A673 (cell line): ENCODE measurements around the gene TBC1D24. TPM values are rescaled to one million over a fixed set of nuclear protein-coding genes. Genes with fewer than 3 reads are reported as not detected.

Experiments used
- BruUV-seq: library from RNA; stranded (reverse); fragments of 400-500 nt; replicated peaks from 2 replicates; lab custom pipeline; 2021; lab: Mats Ljungman, UMichigan
- CTCF ChIA-PET: fragments of 300-600 bp; sonication (Branson Sonifier 250); formaldehyde crosslinking; loops from one replicate; lab custom pipeline; 2022; ENCODE audit warnings: antibody characterized with exemption; lab: Charles Lee
- POLR2A ChIA-PET: fragments of 300-600 bp; sonication (Branson Sonifier 250); formaldehyde crosslinking; loops from one replicate; lab custom pipeline; 2022; ENCODE audit warnings: antibody characterized with exemption; ENCODE audit not compliant: low non-redundant PET; lab: Charles Lee
- DNase-seq: peaks from one replicate; pipeline ENCODE4 v3.0.0-alpha.2; 2015; ENCODE audit warnings: low spot score
- H3K27ac ChIP-seq: fragments of 200-600 bp; sonication (generic); 2 replicates; pipeline ENCODE4 v1.5.1; 2016; ENCODE audit warnings: mixed run types, low read depth, mild to moderate bottlenecking, mixed read lengths, antibody characterized with exemption, low read length; ENCODE audit not compliant: poor library complexity, severe bottlenecking
- H3K27me3 ChIP-seq: fragments of 200-600 bp; sonication (generic); replicated peaks from 2 replicates; pipeline ENCODE4 v1.6.1; 2017; ENCODE audit warnings: mixed run types, low read depth, mild to moderate bottlenecking, mixed read lengths, antibody characterized with exemption, low read length; ENCODE audit not compliant: insufficient read depth, poor library complexity
- H3K36me3 ChIP-seq: fragments of 200-600 bp; sonication (generic); 2 replicates; pipeline ENCODE4 v1.6.1; 2016; ENCODE audit warnings: mixed run types, mild to moderate bottlenecking, mixed read lengths, antibody characterized with exemption, low read length; ENCODE audit not compliant: insufficient read depth, poor library complexity, severe bottlenecking
- H3K4me1 ChIP-seq: fragments of 200-600 bp; sonication (generic); 2 replicates; pipeline ENCODE4 v1.6.1; 2017; ENCODE audit warnings: mixed run types, mild to moderate bottlenecking, mixed read lengths, antibody characterized with exemption, low read length; ENCODE audit not compliant: insufficient read depth, poor library complexity, severe bottlenecking
- H3K4me3 ChIP-seq: fragments of 200-600 bp; sonication (generic); 2 replicates; pipeline ENCODE4 v1.5.1; 2016; ENCODE audit warnings: low read depth, mixed run types, mild to moderate bottlenecking, mixed read lengths, low read length; ENCODE audit not compliant: poor library complexity, severe bottlenecking
- H3K9me3 ChIP-seq: fragments of 200-600 bp; sonication (generic); 2 replicates; pipeline ENCODE4 v1.6.1; 2016; ENCODE audit warnings: mixed run types, low read depth, mild to moderate bottlenecking, mixed read lengths, antibody characterized with exemption, low read length; ENCODE audit not compliant: poor library complexity, severe bottlenecking
- CTCF ChIP-seq: fragments of 300-800, 200-600 bp; sonication (generic); conservative IDR thresholded peaks from 2 replicates; pipeline ENCODE4 v1.5.1; 2017; ENCODE audit warnings: low read depth, mild to moderate bottlenecking, antibody characterized with exemption, low read length, moderate library complexity, mixed read lengths
- EZH2 ChIP-seq: fragments of 200-600 bp; sonication (generic); IDR thresholded peaks from 2 replicates; pipeline ENCODE4 v1.6.1; 2017; ENCODE audit warnings: borderline replicate concordance, low read depth, mild to moderate bottlenecking, mixed read lengths, antibody characterized with exemption, low read length; ENCODE audit not compliant: poor library complexity, severe bottlenecking
- intact Hi-C: fragments of 100-400 bp; cut with micrococcal nuclease; formaldehyde crosslinking; loops from one replicate; pipeline ENCODE4 v1.10.0; 2022; ENCODE audit not compliant: unreplicated experiment
- total RNA-seq: library from RNA; stranded (reverse); gene quantifications from 2 replicates; pipeline ENCODE4 v1.2.3, GENCODE V29; 2021

Gene TBC1D24
- total RNA-seq, 1 experiment from 2014 or later = 24.2 TPM

DNA sequence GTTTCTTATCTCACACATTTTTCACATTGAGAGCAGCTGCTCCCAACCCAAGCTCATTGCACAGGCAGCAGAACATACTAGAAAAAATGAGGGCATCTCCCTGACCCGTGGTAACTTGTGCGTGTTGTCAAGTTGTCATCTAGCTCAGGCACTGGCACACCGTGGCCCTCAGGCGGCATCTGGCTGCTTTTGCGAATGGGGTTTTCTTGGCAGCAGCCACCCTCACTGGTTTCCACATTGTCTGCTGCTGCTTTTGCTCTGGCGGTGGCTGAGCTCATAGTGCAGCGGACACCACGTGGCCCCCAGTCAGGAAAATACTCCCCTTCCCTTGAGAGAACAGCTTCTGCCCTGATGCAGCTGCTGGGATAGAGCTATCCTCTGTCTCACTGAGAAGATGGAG is 24.4 kb upstream of the TBC1D24 start:
- no peak overlapping the region for H3K27ac ChIP-seq
- no peaks in the 10 kb centered on the region for H3K9me3 ChIP-seq
- no peaks in the 10 kb centered on the region for H3K4me1 ChIP-seq
- H3K36me3 ChIP-seq = peaks cover 96% of the 10 kb centered on the region
- ChIA-PET POLR2A (interaction anchor here (0.6 kb wide), 1 partner anchor 18 kb away, joined by 18 read pairs; no protein-coding TSS in a partner anchor), CTCF (no interaction called here)
- no peak for TF ChIP-seq CTCF
- no peak for TF ChIP-seq EZH2
- intact Hi-C loops = no loop called here
- no peak overlapping the region for H3K4me3 ChIP-seq
- no peak for DNase-seq
- H3K27me3 ChIP-seq = no peaks in the 10 kb centered on the region
- BruUV-seq = no TSS peak

DNA sequence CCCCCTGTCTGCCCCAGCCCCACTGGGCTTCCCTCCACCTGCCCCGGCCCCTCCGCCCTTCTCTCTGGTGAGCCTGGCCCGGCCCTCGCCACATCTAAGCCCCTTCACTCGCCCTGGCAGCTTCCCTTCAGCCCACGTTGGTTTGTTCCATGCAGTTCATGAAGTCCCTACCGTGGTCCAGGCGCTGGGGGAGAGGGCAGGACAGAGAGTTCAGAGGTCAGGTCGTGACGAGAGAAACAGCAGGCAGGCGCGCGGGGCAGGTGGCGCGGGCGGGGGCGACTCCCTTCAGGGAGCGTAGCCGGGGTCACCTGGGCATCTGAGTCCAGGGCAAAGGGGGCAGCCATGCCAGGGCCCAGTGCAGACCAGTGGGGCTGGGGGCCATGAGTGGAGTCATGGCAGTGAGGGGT is 23.9 kb upstream of the TBC1D24 start:
- DNase-seq = no peak
- Histone ChIP-seq H3K9me3 (no peaks in the 10 kb centered on the region), H3K4me3 (no peak overlapping the region), H3K36me3 (peaks cover 96% of the 10 kb centered on the region), H3K27ac (no peak overlapping the region), H3K4me1 (no peaks in the 10 kb centered on the region), H3K27me3 (no peaks in the 10 kb centered on the region)
- ChIA-PET CTCF (no interaction called here), POLR2A (interaction anchor here (0.6 kb wide), 1 partner anchor 17 kb away, joined by 18 read pairs; no protein-coding TSS in a partner anchor)
- no TSS peak for BruUV-seq
- intact Hi-C loops = no loop called here
- TF ChIP-seq CTCF (no peak), EZH2 (no peak)

DNA sequence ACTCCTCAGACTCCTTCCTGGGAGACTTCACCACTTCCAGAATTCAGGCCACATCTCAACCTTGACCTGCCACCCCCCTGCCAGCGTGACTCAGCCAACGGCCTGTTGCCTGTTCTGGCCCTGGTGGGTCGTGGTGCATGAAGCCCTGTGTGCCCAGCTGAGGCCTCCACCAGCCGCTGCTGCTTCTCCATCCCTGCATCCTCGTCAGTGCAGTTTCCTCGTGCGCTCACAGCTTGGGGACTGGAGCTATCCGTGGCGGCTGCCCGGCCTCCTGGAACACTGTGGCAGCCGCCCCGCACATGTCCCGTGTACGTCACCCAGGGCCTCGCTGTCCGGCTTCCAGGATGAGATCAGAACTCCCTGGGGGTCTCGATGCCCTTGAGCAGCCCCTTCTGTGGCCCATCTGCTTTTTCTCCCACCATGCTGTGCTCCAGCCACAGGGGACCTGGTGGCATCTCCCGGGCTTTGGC is 23.0 kb upstream of the TBC1D24 start:
- POLR2A ChIA-PET = no interaction called here
- peaks cover 96% of the 10 kb centered on the region for H3K36me3 ChIP-seq
- no peak overlapping the region for H3K27ac ChIP-seq
- DNase-seq = no peak
- no TSS peak for BruUV-seq
- CTCF ChIA-PET = no interaction called here
- no peaks in the 10 kb centered on the region for H3K27me3 ChIP-seq
- no peaks in the 10 kb centered on the region for H3K4me1 ChIP-seq
- H3K9me3 ChIP-seq = no peaks in the 10 kb centered on the region
- no peak overlapping the region for H3K4me3 ChIP-seq
- TF ChIP-seq EZH2 = no peak
- no peak for TF ChIP-seq CTCF
- intact Hi-C loops = no loop called here
